ENCODE results near the gene B3GALT2. TPM values are rescaled to one million over a fixed set of nuclear protein-coding genes. Genes with fewer than 3 reads are reported as not detected.

B3GALT2 gene
- total and polyA plus RNA-seq, 2 of the 4 experiments (the other 2 are of a cell fraction) = 1.8 to 4.5 TPM

DNA sequence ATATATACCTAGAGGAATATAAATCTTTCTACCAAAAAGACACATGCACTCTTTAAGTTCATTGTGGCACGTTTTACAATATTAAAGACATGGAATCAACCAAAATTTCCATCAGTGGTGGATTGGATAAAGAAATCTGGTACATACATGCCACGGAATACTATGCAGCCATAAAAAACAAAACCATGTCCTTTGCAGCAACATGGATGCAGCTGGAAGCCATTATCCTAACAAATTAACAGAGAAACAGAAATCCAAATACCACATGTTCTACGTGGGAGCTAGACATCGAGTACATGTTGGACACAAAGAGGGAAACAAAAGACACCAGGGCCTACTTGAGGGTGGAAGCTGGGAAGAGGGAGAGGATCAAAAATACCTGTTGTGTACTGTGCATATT, 33.0 kb upstream of the B3GALT2 start:
- no peak overlapping the region for H3K23ac ChIP-seq (ENCODE audit: low read depth, low read length)
- no peak for ATAC-seq (ENCODE audit: low read depth)
- CTCF ChIA-PET = no interaction called here
- no peak for DNase-seq
- H4K5ac ChIP-seq (ENCODE audit: low read depth, low read length) = no peak overlapping the region; the same call in 1 of the 2 replicates
- no peak for TF ChIP-seq SMC3 (IDR thresholded peaks at IDR 0.05; ENCODE audit: low read depth, low read length)
- TF ChIP-seq CHD1 (IDR thresholded peaks at IDR 0.05; ENCODE audit: low read depth, low read length) = no peak
- no peak for TF ChIP-seq RAD21 (IDR thresholded peaks at IDR 0.05; ENCODE audit: low read length)
- TF ChIP-seq, protein P1, sequence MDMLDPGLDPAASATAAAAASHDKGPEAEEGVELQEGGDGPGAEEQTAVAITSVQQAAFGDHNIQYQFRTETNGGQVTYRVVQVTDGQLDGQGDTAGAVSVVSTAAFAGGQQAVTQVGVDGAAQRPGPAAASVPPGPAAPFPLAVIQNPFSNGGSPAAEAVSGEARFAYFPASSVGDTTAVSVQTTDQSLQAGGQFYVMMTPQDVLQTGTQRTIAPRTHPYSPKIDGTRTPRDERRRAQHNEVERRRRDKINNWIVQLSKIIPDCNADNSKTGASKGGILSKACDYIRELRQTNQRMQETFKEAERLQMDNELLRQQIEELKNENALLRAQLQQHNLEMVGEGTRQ (IDR thresholded peaks at IDR 0.05; ENCODE audit: low read depth, low read length) = no peak
- TF ChIP-seq RCOR1 (IDR thresholded peaks at IDR 0.05; ENCODE audit: insufficient replicate concordance, low read length) = no peak
- TF ChIP-seq MXI1 (IDR thresholded peaks at IDR 0.05; ENCODE audit: borderline replicate concordance, low read depth, low read length) = no peak
- no peak for TF ChIP-seq NFE2L2 (IDR thresholded peaks at IDR 0.05; ENCODE audit: low read depth, low read length)
- no peak for TF ChIP-seq MAFK (IDR thresholded peaks at IDR 0.05; ENCODE audit: low read depth, low read length)
- TF ChIP-seq BHLHE40 (IDR thresholded peaks at IDR 0.05; ENCODE audit: low read depth, low read length) = no peak
- no peak for TF ChIP-seq MAZ (IDR thresholded peaks at IDR 0.05; ENCODE audit: borderline replicate concordance, low read depth, low read length)
- TF ChIP-seq FOS (IDR thresholded peaks at IDR 0.05; ENCODE audit: low read depth, low read length) = no peak
- TF ChIP-seq, protein P2, sequence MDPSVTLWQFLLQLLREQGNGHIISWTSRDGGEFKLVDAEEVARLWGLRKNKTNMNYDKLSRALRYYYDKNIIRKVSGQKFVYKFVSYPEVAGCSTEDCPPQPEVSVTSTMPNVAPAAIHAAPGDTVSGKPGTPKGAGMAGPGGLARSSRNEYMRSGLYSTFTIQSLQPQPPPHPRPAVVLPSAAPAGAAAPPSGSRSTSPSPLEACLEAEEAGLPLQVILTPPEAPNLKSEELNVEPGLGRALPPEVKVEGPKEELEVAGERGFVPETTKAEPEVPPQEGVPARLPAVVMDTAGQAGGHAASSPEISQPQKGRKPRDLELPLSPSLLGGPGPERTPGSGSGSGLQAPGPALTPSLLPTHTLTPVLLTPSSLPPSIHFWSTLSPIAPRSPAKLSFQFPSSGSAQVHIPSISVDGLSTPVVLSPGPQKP (IDR thresholded peaks at IDR 0.05; ENCODE audit: borderline replicate concordance, low read depth, low read length) = no peak
- H3K14ac ChIP-seq (replicated peaks; ENCODE audit: low read depth, low read length) = no peak overlapping the region
- peaks cover 13% of the 10 kb centered on the region for H3K36me3 ChIP-seq (ENCODE audit: control insufficient read depth, insufficient read depth, low read length)
- no peaks in the 10 kb centered on the region for H4K20me1 ChIP-seq (ENCODE audit: insufficient read depth, low read length)
- no peak overlapping the region for H3K27ac ChIP-seq (ENCODE audit: insufficient read depth, low read length)
- no peak overlapping the region for H2AFZ ChIP-seq (replicated peaks; ENCODE audit: low read length, poor library complexity)
- H4K8ac ChIP-seq (ENCODE audit: low read depth in 2 of 2, low read length in 2 of 2) = no peak overlapping the region
- H3K56ac ChIP-seq (ENCODE audit: extremely low read depth, insufficient read depth, low read length) = no peak overlapping the region
- H2BK5ac ChIP-seq (ENCODE audit: low read depth, low read length, poor library complexity, severe bottlenecking) = no peak overlapping the region
- no peak overlapping the region for H3K4me3 ChIP-seq (ENCODE audit: insufficient read depth, low read depth, low read length)
- no peaks in the 10 kb centered on the region for H3K27me3 ChIP-seq (ENCODE audit: control insufficient read depth, insufficient read depth, low read length)
- intact Hi-C loops (cut with micrococcal nuclease) = no loop called here
- no peak overlapping the region for H4K91ac ChIP-seq (ENCODE audit: insufficient read depth, low read depth, low read length)
- no peak overlapping the region for H3K4ac ChIP-seq (ENCODE audit: low read depth, low read length)
- H2AK5ac ChIP-seq (ENCODE audit: low read depth, low read length) = no peak overlapping the region
- no peak overlapping the region for H2BK120ac ChIP-seq (ENCODE audit: low read depth, low read length)
- no peak overlapping the region for H3K18ac ChIP-seq (ENCODE audit: low read depth, low read length)
- no peak overlapping the region for H2BK20ac ChIP-seq (ENCODE audit: low read depth, low read length)
- H2AK9ac ChIP-seq (replicated peaks; ENCODE audit: low read depth, low read length, poor library complexity) = no peak overlapping the region
- H3K79me1 ChIP-seq (ENCODE audit: low read depth in 1 of 2, low read length in 2 of 2) = peaks cover 7 to 27% of the 10 kb centered on the region in 2 experiments
- H3K4me1 ChIP-seq (ENCODE audit: control insufficient read depth, insufficient read depth, low read length) = peaks cover 5% of the 10 kb centered on the region
- H3K4me2 ChIP-seq (ENCODE audit: low read depth, low read length) = no peak overlapping the region
- H3K9me3 ChIP-seq (ENCODE audit: control insufficient read depth, insufficient read depth, low read length) = peaks cover 3% of the 10 kb centered on the region
- in situ Hi-C loops (cut with MboI; ENCODE audit: low sequenced_read_pairs) = no loop called here
- POLR2A ChIA-PET (ENCODE audit: unreplicated experiment) = no interaction called here
- no TSS peak for BruUV-seq (replicated peaks)
- no peaks in the 10 kb centered on the region for H3K9me1 ChIP-seq (ENCODE audit: insufficient read depth, low read length)
- no peak overlapping the region for H3K9ac ChIP-seq (ENCODE audit: low read depth, low read length)
- WGBS, 2 experiments (ENCODE audit: extremely low coverage in 2 of 2, insufficient read length in 1 of 2) = no CpG with 5 or more reads among the region's 4 CpGs
- dilution Hi-C loops (cut with HindIII; ENCODE audit: low sequenced_read_pairs, unreplicated experiment) = no loop called here
- H2BK15ac ChIP-seq (ENCODE audit: low read depth, low read length) = no peak overlapping the region
